H1 (cell line): Measurements from ENCODE around the gene ZFAND3. TPM values are rescaled to one million over a fixed set of nuclear protein-coding genes. Genes with fewer than 3 reads are reported as not detected.

Source experiments
- CTCF ChIA-PET: fragments of 300-600 bp; sonication (Branson Sonifier 250); formaldehyde crosslinking; loops from one replicate; lab custom pipeline; 2021; ENCODE audit not compliant: partially characterized antibody; lab: Charles Lee
- POLR2A ChIA-PET: fragments of 300-600 bp; sonication (Branson Sonifier 250); formaldehyde crosslinking; loops from one replicate; lab custom pipeline; 2021; ENCODE audit warnings: inconsistent platforms; ENCODE audit not compliant: partially characterized antibody; lab: Charles Lee
- DNase-seq, 2 experiments: peaks; one replicate each; pipeline versions ENCODE4 v3.0.0 to v3.0.0-alpha.2; 2010 to 2022; ENCODE audit warnings: low spot score in 2 of 2, low read depth in 1 of 2, mixed read lengths in 1 of 2
- FAIRE-seq: peaks from 2 replicates; lab custom pipeline; 2011; peaks lifted over from hg19 to GRCh38; lab: Jason Lieb, UNC
- H2AFZ ChIP-seq: 2 replicates; pipeline ENCODE4 v1.8.1; 2012; ENCODE audit warnings: low read length, inconsistent platforms
- H2AK5ac ChIP-seq: 2 replicates; pipeline ENCODE4 v1.6.1; 2013; ENCODE audit warnings: low read depth, low read length
- H2BK120ac ChIP-seq: replicated peaks from 2 replicates; pipeline ENCODE3; 2013; ENCODE audit warnings: low read depth, low read length, inconsistent platforms
- H2BK12ac ChIP-seq: 2 replicates; pipeline ENCODE4 v1.6.1; 2013; ENCODE audit warnings: low read depth, low read length
- H2BK15ac ChIP-seq: 2 replicates; pipeline ENCODE4 v1.6.1; 2013; ENCODE audit warnings: low read length
- H2BK20ac ChIP-seq: 2 replicates; pipeline ENCODE4 v1.6.1; 2013; ENCODE audit warnings: low read length
- H2BK5ac ChIP-seq: 2 replicates; pipeline ENCODE4 v1.6.1; 2013; ENCODE audit warnings: low read depth, low read length
- H3K14ac ChIP-seq: 2 replicates; pipeline ENCODE4 v1.6.1; 2013; ENCODE audit warnings: inconsistent platforms; ENCODE audit not compliant: insufficient read length
- H3K18ac ChIP-seq: 2 replicates; pipeline ENCODE4 v1.6.1; 2013; ENCODE audit warnings: low read length; ENCODE audit errors: extremely low read depth
- H3K23ac ChIP-seq: 2 replicates; pipeline ENCODE4 v1.6.1; 2013; ENCODE audit warnings: inconsistent platforms; ENCODE audit not compliant: insufficient read length
- H3K23me2 ChIP-seq: 2 replicates; pipeline ENCODE4 v1.6.1; 2013; ENCODE audit warnings: low read depth, low read length
- H3K27ac ChIP-seq: 2 replicates; pipeline ENCODE4 v1.6.1; 2011; ENCODE audit warnings: low read depth, low read length, inconsistent platforms
- H3K27me3 ChIP-seq, 4 experiments: replicated peaks in 1 of 4; 1 replicate in 1 of 4; 2 replicates in 3 of 4; pipeline versions ENCODE4 v1.6.1 to v1.8.1; 2011 to 2013; ENCODE audit warnings: low read length in 3 of 4, mild to moderate bottlenecking in 3 of 4, inconsistent platforms in 2 of 4, mixed read lengths in 2 of 4, moderate library complexity in 1 of 4; ENCODE audit not compliant: control insufficient read depth in 3 of 4, insufficient read depth in 3 of 4; ENCODE audit errors: extremely low read depth in 1 of 4
- H3K36me3 ChIP-seq, 4 experiments: 2 replicates each; pipeline versions ENCODE4 v1.6.1 to v1.8.1; 2011 to 2013; ENCODE audit warnings: mild to moderate bottlenecking in 4 of 4, low read length in 3 of 4, moderate library complexity in 2 of 4, control low read depth in 1 of 4, inconsistent platforms in 1 of 4; ENCODE audit not compliant: insufficient read depth in 4 of 4, control insufficient read depth in 2 of 4
- H3K4ac ChIP-seq: replicated peaks from 2 replicates; pipeline ENCODE3; 2013; ENCODE audit warnings: low read length, low read depth, mixed read lengths, inconsistent platforms; ENCODE audit not compliant: insufficient read length
- H3K4me1 ChIP-seq, 4 experiments: replicated peaks in 1 of 4; 1 replicate in 1 of 4; 2 replicates in 3 of 4; pipeline versions ENCODE4 v1.6.1 to v1.8.1; 2011 to 2013; ENCODE audit warnings: low read length in 3 of 4, inconsistent platforms in 2 of 4, mixed read lengths in 1 of 4; ENCODE audit not compliant: insufficient read depth in 4 of 4, control insufficient read depth in 3 of 4
- H3K4me2 ChIP-seq, 2 experiments: 2 replicates each; pipeline versions ENCODE4 v1.6.1 to v1.8.1; 2011 to 2013; ENCODE audit warnings: low read depth in 2 of 2, low read length in 2 of 2, control low read depth in 1 of 2, inconsistent platforms in 1 of 2, mild to moderate bottlenecking in 1 of 2; ENCODE audit not compliant: insufficient read depth in 1 of 2
- H3K4me3 ChIP-seq, 4 experiments: fragments of 200-600, 300-600 bp in 1 of 4; sonication (generic), shearing (Covaris generic), sonication (Bioruptor Twin) in 1 of 4; 2 replicates each; pipeline versions ENCODE4 v1.5.1 to v1.8.1; 2011 to 2016; ENCODE audit warnings: low read length in 4 of 4, low read depth in 3 of 4, control low read depth in 2 of 4, inconsistent platforms in 2 of 4, mild to moderate bottlenecking in 2 of 4, mixed read lengths in 1 of 4, moderate library complexity in 1 of 4; ENCODE audit not compliant: insufficient read depth in 2 of 4; ENCODE audit errors: extremely low read depth in 1 of 4
- H3K56ac ChIP-seq: replicated peaks from 2 replicates; pipeline ENCODE3; 2013; ENCODE audit warnings: low read depth, mild to moderate bottlenecking, mixed read lengths, low read length, inconsistent platforms; ENCODE audit not compliant: insufficient read length
- H3K79me1 ChIP-seq: 2 replicates; pipeline ENCODE4 v1.6.1; 2013; ENCODE audit warnings: low read depth, low read length, control low read depth
- H3K79me2 ChIP-seq, 2 experiments: 2 replicates each; pipeline versions ENCODE4 v1.6.1 to v1.8.1; 2012 to 2013; ENCODE audit warnings: low read length in 2 of 2, mild to moderate bottlenecking in 2 of 2, inconsistent platforms in 1 of 2; ENCODE audit not compliant: insufficient read depth in 2 of 2, control insufficient read depth in 1 of 2
- H3K9ac ChIP-seq, 4 experiments: replicated peaks in 1 of 4; 1 replicate in 1 of 4; 2 replicates in 3 of 4; pipeline versions ENCODE4 v1.6.1 to v1.8.1; 2011 to 2013; ENCODE audit warnings: low read depth in 3 of 4, low read length in 3 of 4, control low read depth in 2 of 4, mild to moderate bottlenecking in 2 of 4, moderate library complexity in 2 of 4, inconsistent platforms in 1 of 4; ENCODE audit errors: extremely low read depth in 1 of 4
- H3K9me3 ChIP-seq, 2 experiments: 2 replicates each; pipeline versions ENCODE4 v1.6.1 to v1.8.1; 2012 to 2013; ENCODE audit warnings: mild to moderate bottlenecking in 2 of 2, moderate library complexity in 2 of 2, control low read depth in 1 of 2, inconsistent platforms in 1 of 2, low read depth in 1 of 2, low read length in 1 of 2, mixed read lengths in 1 of 2; ENCODE audit not compliant: insufficient read depth in 2 of 2
- H4K20me1 ChIP-seq, 2 experiments: replicated peaks in 1 of 2; 2 replicates each; pipeline versions ENCODE3 to v1.8.1; 2011 to 2013; ENCODE audit warnings: inconsistent platforms in 2 of 2, low read length in 2 of 2, mild to moderate bottlenecking in 1 of 2; ENCODE audit not compliant: insufficient read depth in 2 of 2, control insufficient read depth in 1 of 2
- H4K5ac ChIP-seq: 2 replicates; pipeline ENCODE4 v1.6.1; 2013; ENCODE audit warnings: low read length, low read depth, mixed read lengths, inconsistent platforms; ENCODE audit not compliant: insufficient read length
- H4K8ac ChIP-seq: 2 replicates; pipeline ENCODE4 v1.8.0; 2013; ENCODE audit warnings: mild to moderate bottlenecking, moderate library complexity, low read length, inconsistent platforms; ENCODE audit not compliant: insufficient read depth; ENCODE audit errors: extremely low read depth
- H4K91ac ChIP-seq: replicated peaks from 2 replicates; pipeline ENCODE3; 2013; ENCODE audit warnings: low read length, mixed read lengths, inconsistent platforms; ENCODE audit not compliant: insufficient read length
- BRCA1 ChIP-seq: IDR thresholded peaks from 2 replicates; pipeline ENCODE4 v1.6.1; 2012; ENCODE audit warnings: low read depth, low read length, improper control_type of control experiment
- WGBS, 2 experiments: shearing (Covaris generic) in 1 of 2; methylation state at CpG; one replicate each; pipeline versions ENCODE4 v1.1.6 to v1.1.7; 2013 to 2015; ENCODE audit warnings: low lambda C conversion rate in 2 of 2, mixed read lengths in 2 of 2, inconsistent platforms in 1 of 2, low coverage in 1 of 2, missing lambda C conversion rate in 1 of 2; ENCODE audit not compliant: insufficient replicate concordance in 2 of 2, insufficient coverage in 1 of 2, insufficient read length in 1 of 2; ENCODE audit errors: extremely low coverage in 1 of 2, missing lambda C conversion rate in 1 of 2; 5-methylcytosine and 5-hydroxymethylcytosine counted together
- polyA plus RNA-seq, 7 experiments: library from polyadenylated mRNA; depleted of rRNA in 3 of 7; stranded (reverse) in 5 of 7; unstranded in 2 of 7; fragments of >200 nt in 5 of 7; fragments of 200-250 nt in 2 of 7; gene quantifications; 1 replicate in 5 of 7; 2 replicates in 1 of 7; 4 replicates in 1 of 7; pipeline versions ENCODE4 v1.2.1 to v1.2.3, GENCODE V29; 2011 to 2013; ENCODE audit warnings: missing spikeins in 2 of 7, mixed read lengths in 2 of 7
- total RNA-seq: library from RNA; stranded (reverse); fragmentation: NEBNext Ultra II Directional; extraction: Animal tissue kit (Norgen Biotek cat#: 25700); gene quantifications from 2 replicates; pipeline ENCODE4 v1.2.1, GENCODE V29; 2021

The ZFAND3 gene
- total and polyA plus RNA-seq, 2 of the 8 experiments (the other 6 are each of a cell fraction or from before 2014, with no cell fraction given), result 13.0 to 51.3 TPM

GRCh38 chr6:37792457-37793033 lies 27.0 kb upstream of the ZFAND3 start:
- Histone ChIP-seq H3K36me3 (no peaks in the 10 kb centered on the region), H2BK12ac (no peak overlapping the region), H3K9ac (no peak overlapping the region; a peak in 1 of 7 replicates), H3K9me3 (no peaks in the 10 kb centered on the region), H3K27ac (no peak overlapping the region), H4K8ac (no peak overlapping the region), H3K79me1 (no peaks in the 10 kb centered on the region), H4K91ac (no peak overlapping the region), H2AFZ (no peak overlapping the region), H2BK20ac (no peak overlapping the region), H3K79me2 (no peaks in the 10 kb centered on the region), H2BK15ac (no peak overlapping the region), H3K56ac (no peak overlapping the region), H3K23me2 (no peaks in the 10 kb centered on the region), H3K14ac (no peak overlapping the region), H3K18ac (no peak overlapping the region), H3K27me3 (no peaks in the 10 kb centered on the region), H3K4me3 (no peak overlapping the region), H2BK120ac (no peak overlapping the region), H3K4me2 (no peak overlapping the region), H3K4ac (no peak overlapping the region), H4K5ac (no peak overlapping the region), H2BK5ac (no peak overlapping the region), H3K4me1 (peaks cover 0 to 6% (median 4%) of the 10 kb centered on the region in 4 experiments; a peak in 5 of 7 replicates), H3K23ac (no peak overlapping the region), H2AK5ac (no peak overlapping the region), H4K20me1 (no peaks in the 10 kb centered on the region)
- ChIA-PET POLR2A (no interaction called here), CTCF (interaction anchor here (0.6 to 1.8 kb wide), 16 partner anchors 9 to 358 kb away, joined by 3 to 7 read pairs (median 3); no protein-coding TSS in a partner anchor)
- DNase-seq (no peak), FAIRE-seq (no peak)
- 96% methylated on average over 5 of the region's 5 CpGs; no CpG with 5 or more reads in 1 of the 2 experiments for WGBS, 2 experiments
- no peak for TF ChIP-seq BRCA1
